Heart right ventricle (tissue), 16 donors: Measurements from ENCODE around the gene DHCR7. TPM values are rescaled to one million over a fixed set of nuclear protein-coding genes. Genes with fewer than 3 reads are reported as not detected.

ENCODE experiments used
- ATAC-seq, 8 donors: fragments of 200-7000 bp; cut with Tn5 transposase; one replicate each; pipeline ENCODE4 v1.9.1; 2020; ENCODE audit warnings: mild to moderate bottlenecking in 8 of 8, moderate library complexity in 8 of 8, moderate number of reproducible peaks in 1 of 8
- DNase-seq, 2 donors: peaks; one replicate each; pipeline ENCODE4 v3.0.0-alpha.2; 2020
- H3K27ac ChIP-seq, 10 donors: fragments of 200-600 bp; sonication (generic) in 2 of 10; one replicate each; pipeline versions ENCODE4 v1.5.0 to v1.8.0; 2020 to 2022; ENCODE audit warnings: mild to moderate bottlenecking in 3 of 10
- H3K27me3 ChIP-seq, 7 donors: fragments of 200-600 bp; one replicate each; pipeline ENCODE4 v1.8.0; 2021 to 2022; ENCODE audit warnings: mild to moderate bottlenecking in 2 of 7
- H3K36me3 ChIP-seq, 9 donors: fragments of 200-600 bp; sonication (generic) in 1 of 9; one replicate each; pipeline versions ENCODE4 v1.5.0 to v1.8.0; 2020 to 2022; ENCODE audit warnings: mild to moderate bottlenecking in 2 of 9
- H3K4me1 ChIP-seq, 9 donors: fragments of 200-600 bp; sonication (generic) in 1 of 9; one replicate each; pipeline versions ENCODE4 v1.5.0 to v1.8.0; 2020 to 2022; ENCODE audit warnings: mild to moderate bottlenecking in 4 of 9
- H3K4me3 ChIP-seq, 10 donors: fragments of 200-600 bp; sonication (generic) in 2 of 10; one replicate each; pipeline versions ENCODE4 v1.5.0 to v1.8.0; 2020 to 2022; ENCODE audit warnings: mild to moderate bottlenecking in 7 of 10, moderate library complexity in 2 of 10
- H3K9me3 ChIP-seq, 11 donors: fragments of 200-600 bp in 10 of 11; sonication (generic) in 2 of 11; one replicate each; pipeline versions ENCODE4 v1.5.0 to v1.8.0; 2013 to 2022; ENCODE audit warnings: mild to moderate bottlenecking in 2 of 11, control low read depth in 1 of 11, moderate library complexity in 1 of 11
- WGBS, 2 donors: extraction: QIAGEN DNeasy Blood & Tissue Kit; methylation state at CpG; one replicate each; pipeline ENCODE4 v1.1.7; 2013; ENCODE audit warnings: inconsistent platforms in 1 of 2; 5-methylcytosine and 5-hydroxymethylcytosine counted together
- intact Hi-C, 10 donors: fragments of 100-400 bp; cut with DNase I; formaldehyde crosslinking; loops; one replicate each; pipeline versions ENCODE4 v1.11.1 to v1.14.2; 2022
- polyA plus RNA-seq, 2 donors: library from polyadenylated mRNA; stranded (reverse); fragments of 200-250 nt; gene quantifications; one replicate each; pipeline ENCODE4 v1.2.3, GENCODE V29; 2013
- total RNA-seq, 10 donors: library from RNA; stranded (reverse); fragmentation: NEBNext Ultra II Directional in 3 of 10; extraction: Animal tissue kit (Norgen Biotek cat#: 25700) in 3 of 10; gene quantifications; one replicate each; pipeline versions ENCODE4 v1.2.1 to v1.2.4, GENCODE V29; 2021 to 2023
- TF ChIP-seq, protein P1 (sequence below), 9 donors: fragments of 200-600 bp; sonication (generic) in 2 of 9; IDR thresholded peaks; one replicate each; pipeline versions ENCODE4 v1.5.0 to v1.8.0; 2021 to 2022; ENCODE audit warnings: antibody characterized with exemption in 9 of 9, mild to moderate bottlenecking in 5 of 9, moderate library complexity in 1 of 9
- donor health status: Arrhythmogenic right ventricular cardiomyopathy.
- donor health status: ischemic (EF 13 %, LVEDD 7.1; RV severe dilation, severe dysfunction).
- donor health status: healthy with polysubstance abuse.
- donor health status: DM: no; HTN: yes; CAD: no.
- donor health status: DM: no; HTN: no; CAD: no.
- donor health status: ischemic (EF 25% LVEDD 6.9; RV normal size, moderate dysfunction).
- donor health status: ischemic (EF 25% LVEDD 5.7; RV mildly dilated, moderate dysfunction).
- donor health status: healthy.
- donor health status: DM: yes; HTN: yes; CAD: no.
- donor health status: Ischemic cardiomyopathy.
- donor health status: ischemic (EF 35%, LVEDD 5.7; RV mildly dilated, moderate dysfunction).
- donor health status: nonischemic (EF 11% LVEDD 7.7; RV severe dilation, severe dysfunction).
- donor health status: DM: yes; HTN: yes; CAD: no.
- donor health status: PGD.
- donor health status: ischemic (EF 29% LVEDD 5.4; RV normal size, mild dysfunction).
- donor health status: nonischemic (EF 23%, LVEDD 6.1; RV moderate dilation, normal function).

Gene DHCR7
- total and polyA plus RNA-seq, 12 donors = 13.5 to 49.6 (median 28.1) TPM

DNA sequence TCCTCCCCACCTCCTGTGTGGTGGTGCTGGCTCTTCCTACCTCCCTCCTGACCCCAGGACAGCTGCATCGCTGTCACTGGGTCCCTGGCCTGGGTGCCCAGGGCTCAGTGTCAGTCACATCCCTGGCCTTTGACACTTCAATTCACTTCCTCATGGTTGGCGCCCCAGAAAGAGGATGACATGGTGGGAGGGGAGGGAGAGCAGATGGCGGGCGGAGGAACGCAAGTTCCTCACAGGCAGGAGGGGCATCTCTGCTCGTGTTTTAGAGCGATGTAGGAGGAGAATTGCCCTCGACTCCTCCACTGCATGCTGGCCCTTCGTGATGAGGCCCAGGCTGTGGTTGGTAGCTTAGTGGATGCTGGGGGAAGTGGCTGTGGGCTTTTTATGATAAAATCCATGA, 43.7 kb upstream of the DHCR7 start:
- Histone ChIP-seq H3K27me3 (no peaks in the 10 kb centered on the region), H3K4me1 (peaks cover 0 to 14% (median 4%) of the 10 kb centered on the region in 9 donors), H3K36me3 (peaks cover 0 to 85% (median 35%) of the 10 kb centered on the region in 9 donors), H3K27ac (no peak overlapping the region), H3K9me3 (peaks cover 0 to 5% (median 0%) of the 10 kb centered on the region in 11 donors), H3K4me3 (no peak overlapping the region)
- 94 to 95% methylated on average over 9 of the region's 9 CpGs for WGBS, 2 donors
- intact Hi-C loops = no loop called here
- no peak for ATAC-seq
- DNase-seq = no peak
- TF ChIP-seq, protein P1, sequence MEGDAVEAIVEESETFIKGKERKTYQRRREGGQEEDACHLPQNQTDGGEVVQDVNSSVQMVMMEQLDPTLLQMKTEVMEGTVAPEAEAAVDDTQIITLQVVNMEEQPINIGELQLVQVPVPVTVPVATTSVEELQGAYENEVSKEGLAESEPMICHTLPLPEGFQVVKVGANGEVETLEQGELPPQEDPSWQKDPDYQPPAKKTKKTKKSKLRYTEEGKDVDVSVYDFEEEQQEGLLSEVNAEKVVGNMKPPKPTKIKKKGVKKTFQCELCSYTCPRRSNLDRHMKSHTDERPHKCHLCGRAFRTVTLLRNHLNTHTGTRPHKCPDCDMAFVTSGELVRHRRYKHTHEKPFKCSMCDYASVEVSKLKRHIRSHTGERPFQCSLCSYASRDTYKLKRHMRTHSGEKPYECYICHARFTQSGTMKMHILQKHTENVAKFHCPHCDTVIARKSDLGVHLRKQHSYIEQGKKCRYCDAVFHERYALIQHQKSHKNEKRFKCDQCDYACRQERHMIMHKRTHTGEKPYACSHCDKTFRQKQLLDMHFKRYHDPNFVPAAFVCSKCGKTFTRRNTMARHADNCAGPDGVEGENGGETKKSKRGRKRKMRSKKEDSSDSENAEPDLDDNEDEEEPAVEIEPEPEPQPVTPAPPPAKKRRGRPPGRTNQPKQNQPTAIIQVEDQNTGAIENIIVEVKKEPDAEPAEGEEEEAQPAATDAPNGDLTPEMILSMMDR (IDR thresholded peaks at IDR 0.05) = no peak

- H3K4me3 ChIP-seq = no peak overlapping the region
- intact Hi-C loops = no loop called here
- peaks cover 0 to 14% (median 4%) of the 10 kb centered on the region in 9 donors for H3K4me1 ChIP-seq
- H3K36me3 ChIP-seq = peaks cover 0 to 85% (median 35%) of the 10 kb centered on the region in 9 donors
- H3K27ac ChIP-seq = no peak overlapping the region
- TF ChIP-seq, protein P1 (IDR thresholded peaks at IDR 0.05) = no peak
- WGBS, 2 donors = 95 to 97% methylated on average over 19 of the region's 19 CpGs
- DNase-seq (no peak), ATAC-seq (no peak)
- H3K27me3 ChIP-seq = no peaks in the 10 kb centered on the region
- peaks cover 0 to 3% (median 0%) of the 10 kb centered on the region in 11 donors for H3K9me3 ChIP-seq
Observed at GRCh38 chr11:71491531-71491930, 43.3 kb upstream of the DHCR7 start.

DNA sequence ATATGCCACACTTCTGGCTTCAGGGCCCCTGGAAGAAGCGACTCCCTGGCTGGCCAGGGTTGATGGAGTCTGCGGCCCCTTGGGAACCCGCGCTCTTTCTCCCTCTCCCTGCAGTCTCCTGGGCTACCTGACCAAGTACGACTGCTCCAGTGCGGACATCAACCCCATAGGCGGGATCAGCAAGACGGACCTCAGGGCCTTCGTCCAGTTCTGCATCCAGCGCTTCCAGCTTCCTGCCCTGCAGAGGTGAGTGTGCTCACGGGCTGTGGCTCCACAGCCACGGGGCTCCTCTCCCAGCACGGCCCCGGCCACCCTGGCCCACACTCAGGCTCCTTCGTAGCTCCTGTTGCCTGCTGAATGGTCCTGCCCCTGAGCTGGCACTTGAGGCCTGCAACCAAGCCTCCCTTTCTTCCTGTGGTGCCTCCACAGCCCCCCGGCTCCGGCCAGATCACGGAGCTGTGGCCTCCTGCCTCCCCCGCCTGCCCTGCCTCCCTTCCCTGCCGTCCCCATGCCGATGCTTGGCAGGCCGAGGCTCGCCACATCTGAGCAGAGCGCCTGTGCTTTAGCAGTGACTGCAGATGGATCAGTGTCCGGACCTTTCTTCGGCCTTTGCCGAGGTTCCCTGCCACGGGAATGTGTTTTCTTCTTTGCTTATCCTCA, 42.7 kb upstream of the DHCR7 start:
- Histone ChIP-seq H3K4me3 (no peak overlapping the region), H3K36me3 (peaks cover 0 to 85% (median 32%) of the 10 kb centered on the region in 9 donors)
- intact Hi-C loops = no loop called here

GRCh38 chr11:71490044-71490730, 42.0 kb upstream of the DHCR7 start:
- no peak for DNase-seq
- Histone ChIP-seq H3K4me3 (no peak overlapping the region), H3K4me1 (peaks cover 0 to 14% (median 4%) of the 10 kb centered on the region in 9 donors), H3K36me3 (peaks cover 0 to 85% (median 37%) of the 10 kb centered on the region in 9 donors), H3K9me3 (no peaks in the 10 kb centered on the region), H3K27me3 (no peaks in the 10 kb centered on the region), H3K27ac (no peak overlapping the region)
- peak in 1 of 8 donors; percentile 12 for ATAC-seq
- 91 to 93% methylated on average over 21 to 23 of the region's 23 CpGs for WGBS, 2 donors
- intact Hi-C loops = no loop called here
- TF ChIP-seq, protein P1 (IDR thresholded peaks at IDR 0.05) = no peak

More for the DNA sequence above, 42.7 kb upstream of the DHCR7 start:
- H3K4me1 ChIP-seq = peaks cover 0 to 14% (median 4%) of the 10 kb centered on the region in 9 donors
- H3K27ac ChIP-seq = no peak overlapping the region
- DNase-seq = no peak
- 96 to 97% methylated on average over 28 of the region's 28 CpGs for WGBS, 2 donors
- no peak for ATAC-seq
- no peaks in the 10 kb centered on the region for H3K27me3 ChIP-seq
- no peaks in the 10 kb centered on the region for H3K9me3 ChIP-seq
- TF ChIP-seq, protein P1 (IDR thresholded peaks at IDR 0.05) = no peak
